DMS53 treated with DMSO at 0.1 percent for 48 hours (cell line): ENCODE results near the gene AP1AR.
"Not testable (repeated sequence)": the region's sequence is repeated elsewhere in the genome, so short reads cannot be mapped to it uniquely, and the experiment has no call there.

Source experiments
- DNase-seq: peaks from one replicate; lab custom pipeline; 2025; ENCODE audit not compliant: unreplicated experiment; lab: John Stamatoyannopoulos, UW

Gene AP1AR

GRCh38 chr4:112309263-112309791, 77.7 kb downstream of the AP1AR start:
- not testable (repeated sequence) for DNase-seq

GRCh38 chr4:112311516-112311915, 79.9 kb downstream of the AP1AR start:
- DNase-seq: no peak

GRCh38 chr4:112312610-112313239, 81.1 kb downstream of the AP1AR start:
- DNase-seq: no peak

- DNase-seq: no peak
Observed at GRCh38 chr4:112315446-112315845, 83.9 kb downstream of the AP1AR start.

GRCh38 chr4:112316360-112316759, 84.8 kb downstream of the AP1AR start:
- no peak for DNase-seq

- no peak for DNase-seq
Observed at GRCh38 chr4:112318239-112319142, 86.9 kb downstream of the AP1AR start.
